ENCODE results near the gene SMIM3. TPM values are rescaled to one million over a fixed set of nuclear protein-coding genes. Genes with fewer than 3 reads are reported as not detected.

The SMIM3 gene
- total and polyA plus RNA-seq, 2 of the 4 experiments (the other 2 are of a cell fraction): 37.5 to 53.4 TPM

DNA sequence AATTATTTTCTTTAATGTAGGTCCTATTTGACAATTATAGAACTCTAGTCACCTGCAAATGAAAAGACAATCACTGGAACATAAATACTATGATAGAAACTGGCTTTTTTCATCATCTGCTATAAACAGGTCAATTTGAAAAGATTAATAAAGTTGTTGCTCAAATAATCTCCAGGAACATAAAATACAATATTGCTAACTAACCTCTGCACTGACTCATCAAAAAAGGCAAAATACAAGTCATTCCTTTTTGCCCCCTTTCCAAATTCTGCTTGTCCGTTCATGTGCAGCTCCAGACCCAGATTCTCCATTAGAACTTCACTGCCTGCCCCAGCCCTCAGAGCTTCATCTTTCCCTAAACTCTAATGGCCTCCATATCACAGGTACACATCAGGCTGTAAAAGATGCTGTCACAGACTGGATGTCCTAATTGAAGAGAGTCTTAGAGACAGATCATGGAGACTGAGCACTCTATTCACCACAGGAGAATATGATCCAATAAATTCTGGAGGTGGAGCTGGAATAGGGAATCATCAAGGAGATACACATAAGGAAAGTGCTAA lies 21.4 kb upstream of the SMIM3 start (continued):
- TF ChIP-seq, protein P1, sequence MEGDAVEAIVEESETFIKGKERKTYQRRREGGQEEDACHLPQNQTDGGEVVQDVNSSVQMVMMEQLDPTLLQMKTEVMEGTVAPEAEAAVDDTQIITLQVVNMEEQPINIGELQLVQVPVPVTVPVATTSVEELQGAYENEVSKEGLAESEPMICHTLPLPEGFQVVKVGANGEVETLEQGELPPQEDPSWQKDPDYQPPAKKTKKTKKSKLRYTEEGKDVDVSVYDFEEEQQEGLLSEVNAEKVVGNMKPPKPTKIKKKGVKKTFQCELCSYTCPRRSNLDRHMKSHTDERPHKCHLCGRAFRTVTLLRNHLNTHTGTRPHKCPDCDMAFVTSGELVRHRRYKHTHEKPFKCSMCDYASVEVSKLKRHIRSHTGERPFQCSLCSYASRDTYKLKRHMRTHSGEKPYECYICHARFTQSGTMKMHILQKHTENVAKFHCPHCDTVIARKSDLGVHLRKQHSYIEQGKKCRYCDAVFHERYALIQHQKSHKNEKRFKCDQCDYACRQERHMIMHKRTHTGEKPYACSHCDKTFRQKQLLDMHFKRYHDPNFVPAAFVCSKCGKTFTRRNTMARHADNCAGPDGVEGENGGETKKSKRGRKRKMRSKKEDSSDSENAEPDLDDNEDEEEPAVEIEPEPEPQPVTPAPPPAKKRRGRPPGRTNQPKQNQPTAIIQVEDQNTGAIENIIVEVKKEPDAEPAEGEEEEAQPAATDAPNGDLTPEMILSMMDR (conservative IDR thresholded peaks at IDR 0.05; ENCODE audit: low read depth, low read length): no peak

DNA sequence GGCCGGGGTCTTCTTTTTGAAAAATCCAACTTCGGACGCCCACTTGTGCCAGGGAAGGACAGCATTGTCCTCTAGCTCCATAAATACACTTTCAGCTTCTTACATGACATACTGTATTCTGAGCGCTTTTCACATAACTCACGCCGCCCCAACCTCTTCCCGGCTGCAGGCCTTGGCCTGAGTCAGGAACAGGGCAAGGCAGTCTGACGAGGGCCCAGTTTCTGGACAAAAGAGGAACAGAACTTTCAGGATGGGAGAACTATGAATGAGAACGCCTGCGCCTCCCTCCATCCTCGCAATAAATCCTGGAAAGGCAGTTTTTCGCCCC lies 20.4 kb upstream of the SMIM3 start:
- in situ Hi-C loops (cut with MboI; ENCODE audit: low sequenced_read_pairs) (no loop called here), dilution Hi-C loops (cut with HindIII; ENCODE audit: low sequenced_read_pairs, unreplicated experiment) (no loop called here), intact Hi-C loops (cut with micrococcal nuclease) (loop anchor here (2.0 to 5.0 kb wide), 2 partner anchors 23 to 34 kb away; no protein-coding TSS in a partner anchor)
- Histone ChIP-seq H2BK5ac (ENCODE audit: low read depth, low read length, poor library complexity, severe bottlenecking) (peak overlapping the region; percentile 79), H3K4me3 (ENCODE audit: insufficient read depth, low read depth, low read length) (peak overlapping the region; percentile 70), H4K91ac (ENCODE audit: insufficient read depth, low read depth, low read length) (peak overlapping the region; percentile 75), H4K5ac (ENCODE audit: low read depth, low read length) (peak overlapping the region; percentile 86), H2AK9ac (replicated peaks; ENCODE audit: low read depth, low read length, poor library complexity) (peak overlapping the region; percentile 86), H3K14ac (replicated peaks; ENCODE audit: low read depth, low read length) (peak overlapping the region; percentile 86), H3K9ac (ENCODE audit: low read depth, low read length) (peak overlapping the region; percentile 94), H3K9me3 (ENCODE audit: control insufficient read depth, insufficient read depth, low read length) (no peaks in the 10 kb centered on the region), H3K4me1 (ENCODE audit: control insufficient read depth, insufficient read depth, low read length) (peaks cover 7% of the 10 kb centered on the region), H3K23ac (ENCODE audit: low read depth, low read length) (peak overlapping the region; percentile 77), H4K8ac (ENCODE audit: low read depth in 2 of 2, low read length in 2 of 2) (peak overlapping the region; percentile 97 to 99), H2AFZ (replicated peaks; ENCODE audit: low read length, poor library complexity) (peak overlapping the region; percentile 89), H3K79me1 (ENCODE audit: low read depth in 1 of 2, low read length in 2 of 2) (peaks cover 16 to 36% of the 10 kb centered on the region in 2 experiments; a peak in 3 of 4 replicates), H2BK120ac (ENCODE audit: low read depth, low read length) (0 out of 2 replicates have a peak overlapping the region, but pooled peaks have one; percentile 35), H2AK5ac (ENCODE audit: low read depth, low read length) (peak overlapping the region; percentile 60), H3K36me3 (ENCODE audit: control insufficient read depth, insufficient read depth, low read length) (peaks cover 12% of the 10 kb centered on the region), H3K4ac (ENCODE audit: low read depth, low read length) (peak overlapping the region; percentile 84), H2BK20ac (ENCODE audit: low read depth, low read length) (no peak overlapping the region), H3K56ac (ENCODE audit: extremely low read depth, insufficient read depth, low read length) (peak overlapping the region; percentile 76), H4K20me1 (ENCODE audit: insufficient read depth, low read length) (no peaks in the 10 kb centered on the region), H2BK15ac (ENCODE audit: low read depth, low read length) (no peak overlapping the region), H3K9me1 (ENCODE audit: insufficient read depth, low read length) (peaks cover 5% of the 10 kb centered on the region; the same call in 1 of the 2 replicates), H3K18ac (ENCODE audit: low read depth, low read length) (peak overlapping the region; percentile 35), H3K4me2 (ENCODE audit: low read depth, low read length) (peak overlapping the region; percentile 70), H3K27me3 (ENCODE audit: control insufficient read depth, insufficient read depth, low read length) (no peaks in the 10 kb centered on the region), H3K27ac (ENCODE audit: insufficient read depth, low read length) (peak overlapping the region; percentile 86)
- WGBS, 2 experiments (ENCODE audit: extremely low coverage in 2 of 2, insufficient read length in 1 of 2): 0% methylated on average over 1 of the region's 12 CpGs; no CpG with 5 or more reads in 1 of the 2 experiments
- peak; percentile 22 for ATAC-seq (ENCODE audit: low read depth)
- POLR2A ChIA-PET (ENCODE audit: unreplicated experiment): interaction anchor here (1.0 to 2.1 kb wide), 5 partner anchors 8 to 27 kb away, joined by 3 to 11 read pairs (median 5); partner anchors contain the start of gene SMIM3
- peak; percentile 29 for DNase-seq
- BruUV-seq (replicated peaks): TSS peak; percentile 52
- CTCF ChIA-PET: no interaction called here
- TF ChIP-seq, protein P2, sequence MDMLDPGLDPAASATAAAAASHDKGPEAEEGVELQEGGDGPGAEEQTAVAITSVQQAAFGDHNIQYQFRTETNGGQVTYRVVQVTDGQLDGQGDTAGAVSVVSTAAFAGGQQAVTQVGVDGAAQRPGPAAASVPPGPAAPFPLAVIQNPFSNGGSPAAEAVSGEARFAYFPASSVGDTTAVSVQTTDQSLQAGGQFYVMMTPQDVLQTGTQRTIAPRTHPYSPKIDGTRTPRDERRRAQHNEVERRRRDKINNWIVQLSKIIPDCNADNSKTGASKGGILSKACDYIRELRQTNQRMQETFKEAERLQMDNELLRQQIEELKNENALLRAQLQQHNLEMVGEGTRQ (IDR thresholded peaks at IDR 0.05; ENCODE audit: low read depth, low read length): no peak
- no peak for TF ChIP-seq CEBPB (IDR thresholded peaks at IDR 0.05; ENCODE audit: low read depth, low read length)
- no peak for TF ChIP-seq RCOR1 (IDR thresholded peaks at IDR 0.05; ENCODE audit: insufficient replicate concordance, low read length)
- TF ChIP-seq BHLHE40 (IDR thresholded peaks at IDR 0.05; ENCODE audit: low read depth, low read length): no peak
- no peak for TF ChIP-seq POLR2A (IDR thresholded peaks at IDR 0.05; ENCODE audit: low read depth, low read length)
- TF ChIP-seq RFX5 (IDR thresholded peaks at IDR 0.05; ENCODE audit: low read depth, low read length): no peak
- no peak for TF ChIP-seq MAFK (IDR thresholded peaks at IDR 0.05; ENCODE audit: low read depth, low read length)
- TF ChIP-seq MXI1 (IDR thresholded peaks at IDR 0.05; ENCODE audit: borderline replicate concordance, low read depth, low read length): no peak
- no peak for TF ChIP-seq MAZ (IDR thresholded peaks at IDR 0.05; ENCODE audit: borderline replicate concordance, low read depth, low read length)
- TF ChIP-seq, protein P3, sequence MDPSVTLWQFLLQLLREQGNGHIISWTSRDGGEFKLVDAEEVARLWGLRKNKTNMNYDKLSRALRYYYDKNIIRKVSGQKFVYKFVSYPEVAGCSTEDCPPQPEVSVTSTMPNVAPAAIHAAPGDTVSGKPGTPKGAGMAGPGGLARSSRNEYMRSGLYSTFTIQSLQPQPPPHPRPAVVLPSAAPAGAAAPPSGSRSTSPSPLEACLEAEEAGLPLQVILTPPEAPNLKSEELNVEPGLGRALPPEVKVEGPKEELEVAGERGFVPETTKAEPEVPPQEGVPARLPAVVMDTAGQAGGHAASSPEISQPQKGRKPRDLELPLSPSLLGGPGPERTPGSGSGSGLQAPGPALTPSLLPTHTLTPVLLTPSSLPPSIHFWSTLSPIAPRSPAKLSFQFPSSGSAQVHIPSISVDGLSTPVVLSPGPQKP (IDR thresholded peaks at IDR 0.05; ENCODE audit: borderline replicate concordance, low read depth, low read length): no peak
- no peak for TF ChIP-seq RAD21 (IDR thresholded peaks at IDR 0.05; ENCODE audit: low read length)
- TF ChIP-seq SMC3 (IDR thresholded peaks at IDR 0.05; ENCODE audit: low read depth, low read length): no peak

Data from IMR-90 (cell line).